GM21737 (cell line): ENCODE data around the gene GPX8.

Experiments
- ATAC-seq: cut with Tn5 transposase; IDR thresholded peaks from one replicate; pipeline ENCODE4 v1.9.1; 2021; ENCODE audit warnings: mild to moderate bottlenecking, moderate library complexity; ENCODE audit not compliant: unreplicated experiment

GPX8 gene

DNA sequence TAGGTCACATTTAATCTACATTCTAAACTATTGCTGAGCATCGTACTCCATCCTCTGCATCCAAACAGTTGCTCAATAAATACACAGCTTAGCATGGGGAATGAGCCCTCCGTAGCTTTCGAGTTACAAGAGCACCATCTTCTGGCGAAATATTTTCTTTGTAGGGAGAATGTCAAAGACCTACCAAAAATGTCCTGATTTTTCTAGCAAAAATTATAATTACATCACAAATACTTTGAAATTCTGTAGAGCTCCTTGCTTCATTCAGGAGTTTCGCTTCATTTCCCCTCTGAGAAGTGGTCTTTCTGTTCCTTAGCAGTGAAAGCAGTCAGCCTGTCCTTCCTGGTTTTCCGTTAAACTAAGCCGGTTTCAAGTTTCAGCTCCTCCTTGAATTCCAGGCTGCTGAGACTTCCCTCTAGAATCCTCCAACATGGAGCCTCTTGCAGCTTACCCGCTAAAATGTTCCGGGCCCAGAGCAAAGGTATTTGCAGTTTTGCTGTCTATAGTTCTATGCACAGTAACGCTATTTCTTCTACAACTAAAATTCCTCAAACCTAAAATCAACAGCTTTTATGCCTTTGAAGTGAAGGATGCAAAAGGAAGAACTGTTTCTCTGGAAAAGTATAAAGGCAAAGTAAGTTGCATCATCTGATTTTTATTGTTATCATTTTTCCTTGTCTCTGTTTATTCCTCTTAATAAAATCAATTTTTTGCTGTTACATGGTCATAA lies at the start of gene GPX8:
Gene GPX8 (plus strand): TSS at position 409 of the 730 bp plus-strand sequence. CDS start 22 bp downstream, at position 431.
- ATAC-seq: no peak

- ATAC-seq: no peak
Measured at GRCh38 chr5:55110217-55110616, 49.8 kb upstream of the GPX8 start.

- ATAC-seq: no peak
Measured at GRCh38 chr5:55113327-55113726, 46.6 kb upstream of the GPX8 start.

DNA sequence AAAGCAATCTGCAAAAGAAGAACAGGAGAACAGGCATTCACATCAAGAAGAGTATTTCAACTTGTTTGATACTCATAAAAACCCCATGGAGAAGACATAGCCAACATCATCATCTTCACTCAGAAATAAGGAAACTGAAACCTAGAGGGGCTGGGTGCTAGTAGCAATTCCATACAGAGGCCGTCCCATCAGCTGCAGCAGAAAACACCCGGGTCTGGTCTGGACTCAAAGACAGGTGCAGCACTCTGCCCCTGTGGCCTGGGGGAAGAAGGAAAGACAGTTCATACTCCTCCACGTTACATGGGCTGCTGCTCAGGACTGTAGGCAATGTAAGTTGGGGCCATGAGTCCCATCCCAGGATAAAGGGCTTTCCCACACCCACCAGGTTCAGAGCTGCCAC lies 45.9 kb upstream of the GPX8 start:
- no peak for ATAC-seq

GRCh38 chr5:55123365-55123764 lies 36.6 kb upstream of the GPX8 start:
- ATAC-seq: no peak

GRCh38 chr5:55134053-55134722 lies 25.8 kb upstream of the GPX8 start:
- ATAC-seq: no peak

GRCh38 chr5:55136521-55136920 lies 23.4 kb upstream of the GPX8 start:
- ATAC-seq: no peak

- ATAC-seq: no peak
Measured at GRCh38 chr5:55140908-55141665, 18.9 kb upstream of the GPX8 start.

GRCh38 chr5:55141945-55142690 lies 17.9 kb upstream of the GPX8 start:
- ATAC-seq: no peak

DNA sequence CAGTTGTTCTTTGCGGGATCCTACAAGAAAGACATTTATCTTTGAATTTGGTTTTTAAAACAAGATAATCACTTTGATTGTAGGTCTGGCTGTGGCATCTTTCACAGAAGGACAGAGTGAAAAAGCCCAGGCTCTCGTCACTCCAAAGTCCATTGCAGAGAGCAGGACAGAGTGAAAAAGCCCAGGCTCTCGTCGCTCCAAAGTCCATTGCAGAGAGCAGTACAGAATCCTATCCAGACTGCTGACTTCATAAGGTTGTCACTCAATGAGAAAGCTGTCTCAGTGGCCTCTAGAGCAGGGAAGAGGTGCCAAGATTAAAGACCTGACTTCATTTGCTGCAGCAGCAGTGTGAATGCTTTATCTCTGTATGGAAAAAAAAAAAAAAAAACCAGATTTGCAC lies 16.3 kb upstream of the GPX8 start:
- ATAC-seq: no peak

DNA sequence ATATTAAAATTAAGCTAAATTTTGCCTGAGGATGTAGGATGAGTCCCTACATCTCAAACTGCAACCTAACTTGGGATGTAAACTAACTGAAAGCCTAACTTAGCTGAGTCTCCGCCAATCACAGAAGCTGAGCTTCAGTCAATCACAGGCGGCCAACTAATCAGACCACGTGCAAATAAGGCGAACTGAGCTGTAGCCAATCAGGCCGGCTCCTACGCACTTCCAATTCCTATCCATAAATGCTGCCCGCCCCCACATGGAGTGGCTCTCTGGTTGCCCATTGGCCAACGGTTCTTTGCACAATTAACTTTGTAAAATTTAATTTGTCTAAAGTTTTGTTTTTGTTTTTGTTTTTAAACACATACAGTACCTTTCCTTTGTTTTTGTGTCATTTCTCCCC lies 13.9 kb upstream of the GPX8 start:
- no peak for ATAC-seq

- ATAC-seq: no peak
Measured at GRCh38 chr5:55146543-55147151, 13.3 kb upstream of the GPX8 start.

GRCh38 chr5:55149308-55149795 lies 10.6 kb upstream of the GPX8 start:
- ATAC-seq: no peak

GRCh38 chr5:55151923-55152842 lies 7.8 kb upstream of the GPX8 start:
- ATAC-seq: no peak

GRCh38 chr5:55154873-55155272 lies 5.1 kb upstream of the GPX8 start:
- ATAC-seq: no peak

- no peak for ATAC-seq
Measured at GRCh38 chr5:55160493-55161209, 680 bp downstream of the GPX8 start.

DNA sequence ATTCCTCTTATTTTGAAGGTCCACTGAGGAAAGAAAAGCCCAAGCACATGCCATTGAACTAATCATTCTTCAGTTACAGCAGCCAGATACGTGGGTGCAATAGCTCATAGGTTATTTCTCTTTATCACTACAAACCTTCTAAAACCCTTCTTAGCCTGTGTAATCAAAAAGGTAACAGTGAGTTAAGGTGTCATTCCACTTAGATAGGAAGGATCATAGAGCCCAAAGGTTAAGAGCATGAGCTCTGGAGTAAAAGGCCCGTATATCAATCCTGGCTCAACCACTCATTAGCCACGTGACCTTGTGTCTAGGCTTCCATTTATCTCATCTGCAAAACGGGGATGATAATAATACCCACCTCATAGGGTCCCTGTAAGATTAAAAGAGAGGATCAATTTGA lies 2.7 kb downstream of the GPX8 start:
- ATAC-seq: no peak

GRCh38 chr5:55171471-55171870 lies 11.5 kb downstream of the GPX8 start:
- no peak for ATAC-seq
